Naive thymus-derived CD8-positive, alpha-beta T cell (primary cell): ENCODE data around the gene ZNF837. TPM values are rescaled to one million over a fixed set of nuclear protein-coding genes. Genes with fewer than 3 reads are reported as not detected.
A peak's percentile ranks its signal among the peaks of the same experiment; 100 is the strongest.

ENCODE experiments used
- ATAC-seq, 2 donors: fragments of 150-1000 bp; cut with Tn5 transposase in 1 of 2; sonication (Bioruptor Pico), chemical (Tn5 transposase) in 1 of 2; 1 replicate in 1 of 2; 2 replicates in 1 of 2; pipeline ENCODE4 v1.10.0; 2021; ENCODE audit warnings: mild to moderate bottlenecking in 2 of 2, moderate library complexity in 2 of 2
- POLR2A ChIA-PET: fragments of 350-600 bp; sonication (Branson Sonifier 250); formaldehyde crosslinking; loops from one replicate; lab custom pipeline; 2021; ENCODE audit warnings: antibody characterized with exemption; lab: Charles Lee
- DNase-seq, 10 donors: peaks; one replicate each; pipeline versions ENCODE4 v3.0.0 to v3.0.0-alpha.2; 2020 to 2022
- H3K27ac Mint-ChIP-seq, 10 donors: one replicate each; pipeline ENCODE4 v1.8.0; 2020 to 2022; ENCODE audit warnings: mild to moderate bottlenecking in 10 of 10, mixed read lengths in 10 of 10, moderate library complexity in 4 of 10, inconsistent platforms in 1 of 10
- H3K27me3 Mint-ChIP-seq, 5 donors: one replicate each; pipeline ENCODE4 v1.8.0; 2021 to 2022; ENCODE audit warnings: mixed read lengths in 5 of 5
- H3K36me3 Mint-ChIP-seq, 3 donors: one replicate each; pipeline ENCODE4 v1.8.0; 2020 to 2022; ENCODE audit warnings: mixed read lengths in 3 of 3, mild to moderate bottlenecking in 2 of 3, inconsistent platforms in 1 of 3
- H3K4me1 Mint-ChIP-seq, 4 donors: one replicate each; pipeline ENCODE4 v1.8.0; 2021 to 2022; ENCODE audit warnings: mixed read lengths in 4 of 4
- H3K4me3 Mint-ChIP-seq, 10 donors: one replicate each; pipeline ENCODE4 v1.8.0; 2020 to 2022; ENCODE audit warnings: mild to moderate bottlenecking in 10 of 10, mixed read lengths in 10 of 10, moderate library complexity in 6 of 10, inconsistent platforms in 1 of 10
- H3K9me3 Mint-ChIP-seq, 9 donors: one replicate each; pipeline ENCODE4 v1.8.0; 2020 to 2022; ENCODE audit warnings: mixed read lengths in 9 of 9, mild to moderate bottlenecking in 3 of 9, inconsistent platforms in 1 of 9, moderate library complexity in 1 of 9
- polyA plus RNA-seq, 3 donors: library from polyadenylated mRNA; unstranded; fragments of 300-500 nt; fragmentation: Illumina TruSeq; gene quantifications; one replicate each; pipeline ENCODE4 v1.2.3, GENCODE V29; 2021
- total RNA-seq, 8 experiments: library from RNA in 2 of 8; stranded (reverse) in 2 of 8; gene quantifications; one replicate each; pipeline ENCODE4 v1.2.3 and lab custom pipeline; 2021 to 2026

The ZNF837 gene
- total and polyA plus RNA-seq, 5 experiments from 2014 or later = 4.2 to 14.3 (median 5.8) TPM

GRCh38 chr19:58336820-58337219 is 44.0 kb downstream of the ZNF837 start:
- no peak overlapping the region for H3K27ac Mint-ChIP-seq
- H3K9me3 Mint-ChIP-seq = no peaks in the 10 kb centered on the region
- DNase-seq = no peak
- no peaks in the 10 kb centered on the region for H3K27me3 Mint-ChIP-seq
- no peak for ATAC-seq
- no peak overlapping the region for H3K4me3 Mint-ChIP-seq
- H3K36me3 Mint-ChIP-seq = peaks cover 5 to 16% (median 10%) of the 10 kb centered on the region in 3 donors
- peaks cover 6 to 26% (median 14%) of the 10 kb centered on the region in 4 donors for H3K4me1 Mint-ChIP-seq
- POLR2A ChIA-PET = interaction anchor here (0.6 kb wide), 1 partner anchor 71 kb away, joined by 5 read pairs; no protein-coding TSS in a partner anchor

DNA sequence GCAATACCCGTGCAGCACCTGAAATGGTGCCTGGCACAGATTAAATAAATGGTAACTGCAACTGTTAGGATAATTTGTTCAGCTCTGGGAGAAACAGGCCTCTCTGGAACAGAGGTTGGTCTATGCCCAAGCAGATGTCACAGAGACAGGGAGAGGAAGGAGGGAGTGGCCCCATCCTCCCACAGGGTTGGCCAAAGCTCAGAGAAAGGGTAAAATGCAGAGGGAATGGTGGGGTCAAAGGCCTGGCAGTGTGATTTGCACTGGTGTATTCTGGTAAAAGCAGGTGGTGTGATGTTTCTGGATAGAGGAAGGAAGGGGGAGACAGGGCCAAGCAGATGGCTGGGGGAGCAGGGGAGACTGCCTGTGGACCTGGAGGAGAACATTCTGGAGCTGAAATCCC is 44.6 kb downstream of the ZNF837 start:
- DNase-seq (no peak), ATAC-seq (no peak)
- peak overlapping the region in 5 of 10 donors; percentile 17 to 66 (median 45) for H3K27ac Mint-ChIP-seq
- no peak overlapping the region for H3K4me3 Mint-ChIP-seq
- POLR2A ChIA-PET = interaction anchor here (0.6 kb wide), 1 partner anchor 70 kb away, joined by 5 read pairs; no protein-coding TSS in a partner anchor
- peaks cover 5 to 16% (median 10%) of the 10 kb centered on the region in 3 donors for H3K36me3 Mint-ChIP-seq
- H3K9me3 Mint-ChIP-seq = no peaks in the 10 kb centered on the region
- H3K27me3 Mint-ChIP-seq = no peaks in the 10 kb centered on the region
- peaks cover 6 to 23% (median 11%) of the 10 kb centered on the region in 4 donors for H3K4me1 Mint-ChIP-seq

DNA sequence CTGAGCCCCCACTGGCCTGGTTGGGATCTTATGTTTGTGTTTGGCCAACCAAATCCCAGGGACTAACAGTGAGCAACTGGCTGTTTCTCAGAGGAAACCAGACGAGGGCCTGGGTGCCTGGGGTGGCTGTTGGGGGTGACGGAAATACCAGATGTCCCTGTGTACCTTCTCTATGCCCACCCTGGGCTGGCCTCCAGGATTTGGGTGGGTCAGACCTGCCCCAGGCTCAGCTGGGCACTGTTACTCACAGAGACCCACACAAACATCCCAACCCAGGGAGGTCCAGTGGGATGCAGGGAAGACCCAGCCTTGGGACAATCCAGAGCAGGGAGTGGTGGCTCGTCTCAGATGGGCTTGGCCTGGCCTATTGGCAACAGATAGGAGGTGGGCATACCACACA is 45.2 kb downstream of the ZNF837 start:
- peaks cover 6 to 24% (median 11%) of the 10 kb centered on the region in 4 donors for H3K4me1 Mint-ChIP-seq
- no peaks in the 10 kb centered on the region for H3K27me3 Mint-ChIP-seq
- no peak overlapping the region for H3K27ac Mint-ChIP-seq
- no peaks in the 10 kb centered on the region for H3K9me3 Mint-ChIP-seq
- POLR2A ChIA-PET = no interaction called here
- DNase-seq = no peak
- no peak for ATAC-seq
- H3K4me3 Mint-ChIP-seq = no peak overlapping the region
- H3K36me3 Mint-ChIP-seq = peaks cover 5 to 16% (median 10%) of the 10 kb centered on the region in 3 donors

GRCh38 chr19:58334691-58335249 is 46.1 kb downstream of the ZNF837 start:
- Mint-ChIP-seq H3K27ac (peak overlapping the region in 2 of 10 donors; percentile 53 to 57), H3K36me3 (peaks cover 1 to 16% (median 10%) of the 10 kb centered on the region in 3 donors), H3K27me3 (no peaks in the 10 kb centered on the region), H3K4me1 (peaks cover 3 to 19% (median 8%) of the 10 kb centered on the region in 4 donors), H3K4me3 (no peak overlapping the region), H3K9me3 (no peaks in the 10 kb centered on the region)
- DNase-seq (no peak), ATAC-seq (no peak)
- POLR2A ChIA-PET = interaction anchor here (0.6 kb wide), 1 partner anchor 77 kb away, joined by 7 read pairs; no protein-coding TSS in a partner anchor

- no peaks in the 10 kb centered on the region for H3K9me3 Mint-ChIP-seq
- no peak for ATAC-seq
Measured at GRCh38 chr19:58332697-58333096, 48.1 kb downstream of the ZNF837 start.

GRCh38 chr19:58330458-58330857 is 50.4 kb downstream of the ZNF837 start:
- DNase-seq = no peak
- POLR2A ChIA-PET = interaction anchor here (1.1 kb wide), 1 partner anchor 17 kb away, joined by 3 read pairs; no protein-coding TSS in a partner anchor
- no peaks in the 10 kb centered on the region for H3K27me3 Mint-ChIP-seq
- H3K4me3 Mint-ChIP-seq = no peak overlapping the region
- H3K4me1 Mint-ChIP-seq = peaks cover 0 to 14% (median 8%) of the 10 kb centered on the region in 4 donors
- H3K9me3 Mint-ChIP-seq = no peaks in the 10 kb centered on the region
- peaks cover 0 to 3% (median 2%) of the 10 kb centered on the region in 3 donors for H3K36me3 Mint-ChIP-seq
- H3K27ac Mint-ChIP-seq = no peak overlapping the region
- no peak for ATAC-seq

More at GRCh38 chr19:58332697-58333096, 48.1 kb downstream of the ZNF837 start:
- no peak for DNase-seq
- POLR2A ChIA-PET = interaction anchor here (1.7 kb wide), 1 partner anchor 24 kb away, joined by 3 read pairs; no protein-coding TSS in a partner anchor
- peak overlapping the region in 1 of 10 donors; percentile 22 for H3K27ac Mint-ChIP-seq
- H3K27me3 Mint-ChIP-seq = no peaks in the 10 kb centered on the region
- H3K36me3 Mint-ChIP-seq = peaks cover 0 to 7% (median 2%) of the 10 kb centered on the region in 3 donors
- H3K4me1 Mint-ChIP-seq = peaks cover 0 to 14% (median 9%) of the 10 kb centered on the region in 4 donors
- H3K4me3 Mint-ChIP-seq = no peak overlapping the region

GRCh38 chr19:58328999-58329398 is 51.8 kb downstream of the ZNF837 start:
- peaks cover 0 to 14% (median 6%) of the 10 kb centered on the region in 4 donors for H3K4me1 Mint-ChIP-seq
- no peak for ATAC-seq
- H3K36me3 Mint-ChIP-seq = no peaks in the 10 kb centered on the region
- POLR2A ChIA-PET = interaction anchor here (1.4 kb wide), 1 partner anchor 18 kb away, joined by 5 read pairs; no protein-coding TSS in a partner anchor
- H3K9me3 Mint-ChIP-seq = no peaks in the 10 kb centered on the region
- H3K27ac Mint-ChIP-seq = peak overlapping the region in 1 of 10 donors; percentile 6
- no peaks in the 10 kb centered on the region for H3K27me3 Mint-ChIP-seq
- peak overlapping the region in 3 of 10 donors; percentile 43 to 52 (median 50) for H3K4me3 Mint-ChIP-seq
- no peak for DNase-seq

- H3K4me3 Mint-ChIP-seq = no peak within 1 kb of the TSS
- peaks cover 0 to 3% (median 3%) of the 10 kb centered on the region in 3 donors for H3K36me3 Mint-ChIP-seq
- ATAC-seq = peak; percentile 92 to 94
- POLR2A ChIA-PET = interaction anchor here (0.6 to 2.2 kb wide), 12 partner anchors 20 to 248 kb away, joined by 3 to 16 read pairs (median 5); partner anchors contain the start of genes ERVK3-1, RPS5, ZBTB45 and ZNF497
- peak; percentile 76 to 93 (median 82) for DNase-seq
- H3K4me1 Mint-ChIP-seq = peaks cover 0 to 14% (median 6%) of the 10 kb centered on the region in 4 donors
- no peaks in the 10 kb centered on the region for H3K27me3 Mint-ChIP-seq
- no peak within 1 kb of the TSS for H3K27ac Mint-ChIP-seq
- H3K9me3 Mint-ChIP-seq = no peaks in the 10 kb centered on the region
Measured at GRCh38 chr19:58326914-58327726, 53.7 kb downstream of the ZNF837 start, which contains the start of gene ZSCAN22. Gene ZSCAN22 (plus strand): TSS chr19:58326994. CDS start chr19:58334803, 7,809 bp downstream.

DNA sequence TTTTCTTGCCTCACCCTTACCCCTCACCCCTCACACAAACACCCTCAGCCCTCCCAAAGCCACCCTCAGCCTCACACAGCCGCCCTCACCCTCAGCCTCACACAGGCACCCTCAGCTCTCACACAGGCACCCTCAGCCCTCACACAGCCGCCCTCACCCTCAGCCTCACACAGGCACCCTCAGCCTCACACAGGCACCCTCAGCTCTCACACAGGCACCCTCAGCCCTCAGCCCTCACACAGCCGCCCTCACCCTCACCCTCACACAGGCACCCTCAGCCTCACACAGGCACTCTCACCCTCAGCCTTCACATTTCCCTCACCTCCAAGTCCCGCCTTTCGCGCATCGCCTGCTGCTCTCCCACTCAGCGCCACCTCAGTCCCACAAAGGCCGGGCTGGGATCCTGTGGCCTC is 54.3 kb downstream of the ZNF837 start:
- H3K36me3 Mint-ChIP-seq = peaks cover 0 to 5% (median 4%) of the 10 kb centered on the region in 3 donors
- no peaks in the 10 kb centered on the region for H3K27me3 Mint-ChIP-seq
- peaks cover 0 to 2% (median 0%) of the 10 kb centered on the region in 9 donors for H3K9me3 Mint-ChIP-seq
- POLR2A ChIA-PET = interaction anchor here (0.6 to 2.2 kb wide), 12 partner anchors 21 to 248 kb away, joined by 3 to 16 read pairs (median 5); partner anchors contain the start of genes ERVK3-1, RPS5, ZBTB45 and ZNF497
- H3K4me3 Mint-ChIP-seq = no peak overlapping the region
- peak; percentile 56 to 60 for ATAC-seq
- peaks cover 0 to 14% (median 6%) of the 10 kb centered on the region in 4 donors for H3K4me1 Mint-ChIP-seq
- DNase-seq = no peak
- no peak overlapping the region for H3K27ac Mint-ChIP-seq

- peaks cover 0 to 9% (median 4%) of the 10 kb centered on the region in 4 donors for H3K4me1 Mint-ChIP-seq
- POLR2A ChIA-PET = interaction anchor here (0.5 to 2.2 kb wide), 5 partner anchors 20 to 67 kb away, joined by 3 to 16 read pairs (median 8); partner anchors contain the start of genes ERVK3-1 and ZNF497
- no peak overlapping the region for H3K4me3 Mint-ChIP-seq
- ATAC-seq (no peak), DNase-seq (no peak)
- peaks cover 0 to 5% (median 4%) of the 10 kb centered on the region in 3 donors for H3K36me3 Mint-ChIP-seq
- H3K27me3 Mint-ChIP-seq = no peaks in the 10 kb centered on the region
- no peak overlapping the region for H3K27ac Mint-ChIP-seq
- H3K9me3 Mint-ChIP-seq = peaks cover 0 to 2% (median 0%) of the 10 kb centered on the region in 9 donors
Measured at GRCh38 chr19:58325311-58326022, 55.4 kb downstream of the ZNF837 start.

- Mint-ChIP-seq H3K4me3 (no peak overlapping the region), H3K9me3 (peaks cover 0 to 2% (median 0%) of the 10 kb centered on the region in 9 donors), H3K4me1 (peaks cover 0 to 6% (median 0%) of the 10 kb centered on the region in 4 donors), H3K27ac (no peak overlapping the region), H3K27me3 (no peaks in the 10 kb centered on the region), H3K36me3 (peaks cover 6 to 22% (median 17%) of the 10 kb centered on the region in 3 donors)
- ATAC-seq (no peak), DNase-seq (no peak)
- POLR2A ChIA-PET = interaction anchor here (1.3 to 2.1 kb wide), 2 partner anchors 13 to 38 kb away, joined by 4 to 5 read pairs; no protein-coding TSS in a partner anchor
Measured at GRCh38 chr19:58319241-58319640, 61.6 kb downstream of the ZNF837 start.
